Measurements from ENCODE around the gene NRN1L.

- TF ChIP-seq, protein P1, sequence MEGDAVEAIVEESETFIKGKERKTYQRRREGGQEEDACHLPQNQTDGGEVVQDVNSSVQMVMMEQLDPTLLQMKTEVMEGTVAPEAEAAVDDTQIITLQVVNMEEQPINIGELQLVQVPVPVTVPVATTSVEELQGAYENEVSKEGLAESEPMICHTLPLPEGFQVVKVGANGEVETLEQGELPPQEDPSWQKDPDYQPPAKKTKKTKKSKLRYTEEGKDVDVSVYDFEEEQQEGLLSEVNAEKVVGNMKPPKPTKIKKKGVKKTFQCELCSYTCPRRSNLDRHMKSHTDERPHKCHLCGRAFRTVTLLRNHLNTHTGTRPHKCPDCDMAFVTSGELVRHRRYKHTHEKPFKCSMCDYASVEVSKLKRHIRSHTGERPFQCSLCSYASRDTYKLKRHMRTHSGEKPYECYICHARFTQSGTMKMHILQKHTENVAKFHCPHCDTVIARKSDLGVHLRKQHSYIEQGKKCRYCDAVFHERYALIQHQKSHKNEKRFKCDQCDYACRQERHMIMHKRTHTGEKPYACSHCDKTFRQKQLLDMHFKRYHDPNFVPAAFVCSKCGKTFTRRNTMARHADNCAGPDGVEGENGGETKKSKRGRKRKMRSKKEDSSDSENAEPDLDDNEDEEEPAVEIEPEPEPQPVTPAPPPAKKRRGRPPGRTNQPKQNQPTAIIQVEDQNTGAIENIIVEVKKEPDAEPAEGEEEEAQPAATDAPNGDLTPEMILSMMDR (IDR thresholded peaks at IDR 0.05): no peak
- TF ChIP-seq EP300 (IDR thresholded peaks at IDR 0.05) (no peak), POLR2AphosphoS5 (IDR thresholded peaks at IDR 0.05) (no peak)
Observed at GRCh38 chr16:67873435-67874370, 11.0 kb upstream of the NRN1L start.
